Effector memory CD8-positive, alpha-beta T cell (primary cell): ENCODE results near the gene IGFBP7.
"Not testable (repeated sequence)": the region's sequence is repeated elsewhere in the genome, so short reads cannot be mapped to it uniquely, and the experiment has no call there.

ENCODE experiments used
- ATAC-seq: fragments of 150-1000 bp; cut with Tn5 transposase; replicated peaks from 2 replicates; pipeline ENCODE4 v1.10.0; 2021; ENCODE audit warnings: mild to moderate bottlenecking, moderate library complexity
- DNase-seq, 3 experiments: peaks; one replicate each; pipeline ENCODE4 v3.0.0; 2021
- H3K27ac Mint-ChIP-seq, 2 donors: one replicate each; pipeline ENCODE4 v1.8.0; 2022; ENCODE audit warnings: mild to moderate bottlenecking in 2 of 2, mixed read lengths in 2 of 2, moderate library complexity in 2 of 2
- H3K27me3 Mint-ChIP-seq, 2 donors: one replicate each; pipeline ENCODE4 v1.8.0; 2022; ENCODE audit warnings: mixed read lengths in 2 of 2
- H3K36me3 Mint-ChIP-seq: one replicate; pipeline ENCODE4 v1.8.0; 2022; ENCODE audit warnings: mild to moderate bottlenecking, moderate library complexity, mixed read lengths; ENCODE audit not compliant: insufficient read depth
- H3K4me1 Mint-ChIP-seq, 2 donors: one replicate each; pipeline ENCODE4 v1.8.0; 2022; ENCODE audit warnings: low read depth in 2 of 2, mixed read lengths in 2 of 2
- H3K4me3 Mint-ChIP-seq, 2 donors: one replicate each; pipeline ENCODE4 v1.8.0; 2022; ENCODE audit warnings: mild to moderate bottlenecking in 2 of 2, mixed read lengths in 2 of 2, moderate library complexity in 2 of 2
- H3K9me3 Mint-ChIP-seq, 2 donors: one replicate each; pipeline ENCODE4 v1.8.0; 2022; ENCODE audit warnings: mixed read lengths in 2 of 2

The IGFBP7 gene

GRCh38 chr4:57068237-57068981 is 41.8 kb downstream of the IGFBP7 start:
- ATAC-seq: no peak
- Mint-ChIP-seq H3K36me3 (no peaks in the 10 kb centered on the region), H3K27ac (no peak overlapping the region)

DNA sequence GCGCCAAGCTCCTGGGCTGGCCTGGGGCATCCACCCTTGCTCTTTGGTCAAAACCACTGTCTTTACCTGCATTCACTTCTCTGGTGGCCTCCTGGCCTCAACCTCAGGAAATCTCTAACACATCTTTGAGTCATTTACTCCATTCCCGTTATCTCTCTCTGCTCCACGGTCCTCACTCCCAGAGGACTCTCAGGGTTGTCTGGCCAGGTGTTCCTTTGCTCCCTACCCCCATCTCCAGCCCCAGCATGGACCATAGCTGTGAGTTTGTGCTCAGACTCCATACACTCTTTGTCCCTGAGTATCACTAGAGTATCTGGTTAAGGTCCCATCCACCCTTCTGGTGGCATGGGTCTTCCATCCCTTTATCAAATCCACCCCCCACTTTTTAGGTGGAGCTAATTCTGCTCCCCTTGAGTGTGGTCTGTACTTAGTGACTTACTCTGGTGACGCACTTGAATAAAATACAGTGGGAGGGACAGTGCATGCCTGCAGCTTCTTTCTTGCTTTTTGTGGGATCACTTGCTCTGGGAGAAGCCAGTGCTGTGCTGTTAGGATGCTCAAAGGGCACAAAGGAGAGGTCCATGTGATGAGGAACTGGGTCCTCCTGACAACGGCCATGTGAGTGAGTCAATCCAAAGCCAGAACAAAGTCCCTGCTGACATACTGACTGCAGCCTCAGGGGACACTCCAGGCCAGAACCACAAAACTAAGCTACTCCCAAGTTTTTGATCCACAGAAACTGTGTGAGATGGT is 44.3 kb downstream of the IGFBP7 start:
- ATAC-seq: no peak
- Mint-ChIP-seq H3K9me3 (no peaks in the 10 kb centered on the region), H3K4me1 (no peaks in the 10 kb centered on the region)

More at GRCh38 chr4:57068237-57068981, 41.8 kb downstream of the IGFBP7 start:
- H3K4me3 Mint-ChIP-seq: no peak overlapping the region
- peaks cover 7 to 17% of the 10 kb centered on the region in 2 donors for H3K27me3 Mint-ChIP-seq
- no peaks in the 10 kb centered on the region for H3K4me1 Mint-ChIP-seq
- DNase-seq: no peak
- no peaks in the 10 kb centered on the region for H3K9me3 Mint-ChIP-seq

GRCh38 chr4:57064811-57065711 is 45.1 kb downstream of the IGFBP7 start:
- no peak for DNase-seq
- no peaks in the 10 kb centered on the region for H3K9me3 Mint-ChIP-seq
- ATAC-seq: no peak

More for the DNA sequence above, 44.3 kb downstream of the IGFBP7 start:
- no peak for DNase-seq
- Mint-ChIP-seq H3K36me3 (no peaks in the 10 kb centered on the region), H3K4me3 (no peak overlapping the region), H3K27me3 (peaks cover 10 to 14% of the 10 kb centered on the region in 2 donors), H3K27ac (no peak overlapping the region)

DNA sequence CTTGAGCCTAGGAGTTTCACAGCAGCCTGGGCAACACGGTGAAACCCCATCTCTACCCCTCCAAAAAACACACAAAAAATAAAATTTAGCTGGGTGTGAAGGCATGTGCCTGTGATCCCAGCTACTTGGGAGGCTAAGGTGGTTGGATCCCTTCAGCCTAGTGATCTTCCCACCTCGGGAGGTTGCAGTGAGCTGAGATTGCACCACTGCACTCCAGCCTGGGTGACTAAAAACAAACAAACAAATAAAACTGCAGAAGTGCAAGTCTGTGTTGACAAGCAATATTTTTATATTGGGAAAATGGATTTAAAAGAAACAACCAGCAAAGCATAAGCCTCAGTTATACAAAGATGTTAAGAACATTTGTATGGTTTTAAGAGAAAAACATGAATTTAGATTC is 46.1 kb downstream of the IGFBP7 start:
- H3K4me3 Mint-ChIP-seq: no peak overlapping the region
- H3K9me3 Mint-ChIP-seq: no peaks in the 10 kb centered on the region
- no peak overlapping the region for H3K27ac Mint-ChIP-seq
- DNase-seq (no peak), ATAC-seq (no peak)
- H3K36me3 Mint-ChIP-seq: no peaks in the 10 kb centered on the region
- peaks cover 18 to 22% of the 10 kb centered on the region in 2 donors for H3K27me3 Mint-ChIP-seq
- H3K4me1 Mint-ChIP-seq: no peaks in the 10 kb centered on the region

More at GRCh38 chr4:57064811-57065711, 45.1 kb downstream of the IGFBP7 start:
- H3K4me3 Mint-ChIP-seq: no peak overlapping the region
- no peaks in the 10 kb centered on the region for H3K4me1 Mint-ChIP-seq
- no peak overlapping the region for H3K27ac Mint-ChIP-seq
- no peaks in the 10 kb centered on the region for H3K36me3 Mint-ChIP-seq
- peaks cover 10 to 14% of the 10 kb centered on the region in 2 donors for H3K27me3 Mint-ChIP-seq

- Mint-ChIP-seq H3K27me3 (peaks cover 24 to 28% of the 10 kb centered on the region in 2 donors), H3K4me1 (no peaks in the 10 kb centered on the region), H3K36me3 (no peaks in the 10 kb centered on the region), H3K4me3 (no peak overlapping the region), H3K9me3 (no peaks in the 10 kb centered on the region), H3K27ac (no peak overlapping the region)
- no peak for DNase-seq
- no peak for ATAC-seq
Observed at GRCh38 chr4:57063518-57063917, 46.7 kb downstream of the IGFBP7 start.

- no peak overlapping the region for H3K27ac Mint-ChIP-seq
- no peaks in the 10 kb centered on the region for H3K9me3 Mint-ChIP-seq
- ATAC-seq (no peak), DNase-seq (no peak)
- no peak overlapping the region for H3K4me3 Mint-ChIP-seq
- H3K36me3 Mint-ChIP-seq: no peaks in the 10 kb centered on the region
- H3K27me3 Mint-ChIP-seq: peaks cover 44 to 47% of the 10 kb centered on the region in 2 donors
- H3K4me1 Mint-ChIP-seq: no peaks in the 10 kb centered on the region
Observed at GRCh38 chr4:57061395-57061794, 48.8 kb downstream of the IGFBP7 start.

- peaks cover 45 to 50% of the 10 kb centered on the region in 2 donors for H3K27me3 Mint-ChIP-seq
- H3K27ac Mint-ChIP-seq, H3K9me3 Mint-ChIP-seq, H3K4me3 Mint-ChIP-seq, H3K36me3 Mint-ChIP-seq, DNase-seq, ATAC-seq, H3K4me1 Mint-ChIP-seq: not testable (repeated sequence)
Observed at GRCh38 chr4:57060717-57061067, 49.5 kb downstream of the IGFBP7 start.

DNA sequence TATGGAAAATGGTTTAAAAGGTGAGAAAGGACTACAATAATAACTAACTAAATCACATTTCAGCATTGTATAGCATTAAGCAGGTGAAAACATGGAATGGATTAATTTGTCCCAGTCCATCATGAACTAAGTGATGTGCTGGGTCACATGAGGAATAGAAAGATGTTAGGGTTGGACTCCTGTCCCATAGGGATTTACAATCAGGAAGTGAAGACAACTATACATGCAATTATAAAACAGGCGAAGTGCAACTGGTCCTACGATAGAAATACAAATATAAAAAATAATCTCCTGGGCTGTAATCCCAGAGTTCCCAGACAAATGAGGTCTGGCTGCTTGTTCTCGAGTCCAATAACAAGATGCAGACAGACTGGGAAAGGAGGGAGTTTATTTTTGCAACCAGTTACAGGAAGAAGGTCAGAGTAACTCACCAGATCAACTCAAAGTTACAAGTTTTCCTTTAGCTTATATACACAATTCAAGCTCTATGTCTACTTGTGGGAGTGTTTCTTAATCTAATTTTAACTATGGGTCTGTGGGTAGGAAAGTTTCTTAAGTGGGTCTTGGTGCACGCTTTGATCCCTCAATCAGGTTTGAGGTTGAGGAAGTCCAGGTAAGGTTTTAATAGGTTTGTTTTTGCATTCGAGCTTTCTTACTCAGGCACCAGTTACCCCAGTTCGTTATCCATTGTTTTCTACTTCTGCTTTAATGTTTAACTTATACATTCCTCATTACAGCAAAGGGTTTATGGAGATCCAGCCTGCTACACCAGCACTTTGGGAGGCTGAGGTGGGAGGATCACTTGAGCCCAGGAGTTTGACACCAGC is 50.1 kb downstream of the IGFBP7 start:
- no peak for DNase-seq
- no peak for ATAC-seq
- no peak overlapping the region for H3K27ac Mint-ChIP-seq

GRCh38 chr4:57055886-57056285 is 54.3 kb downstream of the IGFBP7 start:
- no peak overlapping the region for H3K4me3 Mint-ChIP-seq

More for the DNA sequence above, 50.1 kb downstream of the IGFBP7 start:
- Mint-ChIP-seq H3K4me3 (no peak overlapping the region), H3K27me3 (peaks cover 47 to 51% of the 10 kb centered on the region in 2 donors), H3K9me3 (no peaks in the 10 kb centered on the region), H3K36me3 (no peaks in the 10 kb centered on the region), H3K4me1 (no peaks in the 10 kb centered on the region)

GRCh38 chr4:57053508-57053907 is 56.7 kb downstream of the IGFBP7 start:
- Mint-ChIP-seq H3K27ac (no peak overlapping the region), H3K4me3 (no peak overlapping the region), H3K4me1 (no peaks in the 10 kb centered on the region), H3K9me3 (no peaks in the 10 kb centered on the region), H3K36me3 (no peaks in the 10 kb centered on the region), H3K27me3 (peaks cover 55 to 64% of the 10 kb centered on the region in 2 donors)
- ATAC-seq (no peak), DNase-seq (no peak)

More at GRCh38 chr4:57055886-57056285, 54.3 kb downstream of the IGFBP7 start:
- H3K9me3 Mint-ChIP-seq: no peaks in the 10 kb centered on the region
- H3K36me3 Mint-ChIP-seq: no peaks in the 10 kb centered on the region
- no peak for DNase-seq
- H3K27ac Mint-ChIP-seq: no peak overlapping the region
- no peaks in the 10 kb centered on the region for H3K4me1 Mint-ChIP-seq
- H3K27me3 Mint-ChIP-seq: peaks cover 67 to 69% of the 10 kb centered on the region in 2 donors
- ATAC-seq: no peak

DNA sequence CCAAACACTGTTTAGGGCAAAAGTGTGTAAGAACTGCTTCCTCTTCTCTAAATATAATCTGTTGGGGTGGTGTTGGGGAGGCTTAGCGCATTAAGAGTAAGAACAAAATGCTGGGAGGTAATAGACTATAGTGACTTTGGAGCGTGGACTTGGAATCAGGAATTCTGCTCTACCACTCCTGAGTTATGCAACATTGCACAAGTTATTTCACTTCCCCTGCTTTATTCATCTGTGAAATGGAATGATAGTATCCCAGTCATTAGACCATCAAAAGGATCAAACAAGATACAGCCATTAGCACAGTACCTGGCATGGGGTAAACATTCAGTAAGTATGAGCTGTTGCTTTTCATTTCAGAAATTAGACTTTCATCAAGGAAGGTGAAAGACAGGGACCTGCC is 58.7 kb downstream of the IGFBP7 start:
- H3K27me3 Mint-ChIP-seq: peaks cover 44 to 55% of the 10 kb centered on the region in 2 donors
- DNase-seq (no peak), ATAC-seq (no peak)
- H3K27ac Mint-ChIP-seq: no peak overlapping the region
- no peaks in the 10 kb centered on the region for H3K9me3 Mint-ChIP-seq
- no peak overlapping the region for H3K4me3 Mint-ChIP-seq
- no peaks in the 10 kb centered on the region for H3K4me1 Mint-ChIP-seq
- H3K36me3 Mint-ChIP-seq: no peaks in the 10 kb centered on the region

- Mint-ChIP-seq H3K4me3 (no peak overlapping the region), H3K9me3 (no peaks in the 10 kb centered on the region), H3K27me3 (peaks cover 44 to 55% of the 10 kb centered on the region in 2 donors), H3K36me3 (no peaks in the 10 kb centered on the region), H3K4me1 (no peaks in the 10 kb centered on the region), H3K27ac (no peak overlapping the region)
- no peak for ATAC-seq
- DNase-seq: no peak
Observed at GRCh38 chr4:57051095-57051494, 59.1 kb downstream of the IGFBP7 start.
